ENCODE data around the gene GCFC2.
"Not testable (repeated sequence)": the region's sequence is repeated elsewhere in the genome, so short reads cannot be mapped to it uniquely, and the experiment has no call there.

Gene GCFC2

DNA sequence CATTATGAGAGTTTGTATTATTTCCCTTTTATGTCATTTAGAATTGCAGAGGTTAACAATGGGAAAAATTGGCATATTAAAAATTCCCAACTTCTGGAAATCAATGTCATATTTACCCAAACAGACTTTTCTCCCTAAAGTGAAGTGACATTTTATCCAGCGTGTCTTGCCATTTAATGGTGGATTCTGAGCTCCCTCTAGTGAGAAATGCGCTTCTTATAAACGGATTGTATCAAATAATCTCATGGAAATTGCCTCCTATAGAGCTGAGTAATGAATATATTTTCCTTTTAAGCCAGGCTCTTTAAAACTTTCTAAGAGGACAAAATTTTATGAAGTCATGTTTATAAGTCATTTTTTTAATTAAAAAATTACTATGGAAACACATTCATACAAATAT, 5.7 kb upstream of the GCFC2 start:
- H2BK5ac ChIP-seq (ENCODE audit: low read length): no peak overlapping the region
- H3K27me3 ChIP-seq (ENCODE audit: insufficient read depth, low read length, poor library complexity): no peaks in the 10 kb centered on the region
- no peak overlapping the region for H4K8ac ChIP-seq (ENCODE audit: low read depth, low read length)
- no peak overlapping the region for H2BK120ac ChIP-seq (ENCODE audit: low read depth, low read length)
- H3K9ac ChIP-seq (ENCODE audit: low read length): no peak overlapping the region
- no peak overlapping the region for H2AK5ac ChIP-seq (ENCODE audit: low read length)
- no peaks in the 10 kb centered on the region for H3K79me2 ChIP-seq (ENCODE audit: control insufficient read depth, insufficient read depth, low read length)
- H3K4me3 ChIP-seq (ENCODE audit: low read length): no peak overlapping the region
- no peak overlapping the region for H2BK15ac ChIP-seq (replicated peaks; ENCODE audit: low read depth)
- no peak overlapping the region for H3K23ac ChIP-seq (ENCODE audit: low read length)
- H3K27ac ChIP-seq (ENCODE audit: low read depth, low read length): no peak overlapping the region
- H3K36me3 ChIP-seq (ENCODE audit: control insufficient read depth, insufficient read depth, low read length): no peaks in the 10 kb centered on the region
- no peak overlapping the region for H3K4ac ChIP-seq (ENCODE audit: low read depth, low read length)
- DNase-seq: no peak
- H3K56ac ChIP-seq (ENCODE audit: low read length): no peak overlapping the region
- H3K4me1 ChIP-seq (ENCODE audit: control insufficient read depth, low read depth, low read length): no peaks in the 10 kb centered on the region
- H4K5ac ChIP-seq (ENCODE audit: low read length): no peak overlapping the region
- no CpG with 5 or more reads among the region's 3 CpGs for WGBS (ENCODE audit: extremely low coverage, insufficient coverage, low lambda C conversion rate)
- no peak overlapping the region for H3K4me2 ChIP-seq (ENCODE audit: low read length)
- no peaks in the 10 kb centered on the region for H3K79me1 ChIP-seq (ENCODE audit: low read length)
- H3K18ac ChIP-seq (ENCODE audit: low read length): no peak overlapping the region

DNA sequence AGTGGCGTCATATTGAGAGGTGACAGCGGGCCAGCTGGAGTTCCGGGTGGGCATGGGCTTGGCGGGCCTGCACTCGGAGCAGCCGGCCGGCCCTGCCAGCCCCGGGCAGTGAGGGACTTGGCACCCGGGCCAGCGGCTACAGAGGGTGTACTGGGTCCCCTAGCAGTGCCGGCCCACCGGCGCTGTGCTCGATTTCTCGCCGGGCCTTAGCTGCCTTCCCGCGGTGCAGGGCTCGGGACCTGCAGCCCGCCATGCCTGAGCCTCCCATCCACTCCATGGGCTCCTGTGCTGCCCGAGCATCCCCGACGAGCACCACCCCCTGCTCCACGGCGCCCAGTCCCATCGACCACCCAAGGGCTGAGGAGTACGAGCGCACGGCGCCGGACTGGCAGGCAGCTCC, 875 bp upstream of the GCFC2 start:
- DNase-seq; H2BK120ac ChIP-seq (ENCODE audit: low read depth, low read length); H2AK5ac ChIP-seq (ENCODE audit: low read length); H3K56ac ChIP-seq (ENCODE audit: low read length); H3K9ac ChIP-seq (ENCODE audit: low read length); H3K27ac ChIP-seq (ENCODE audit: low read depth, low read length); H2BK5ac ChIP-seq (ENCODE audit: low read length); H3K27me3 ChIP-seq (ENCODE audit: insufficient read depth, low read length, poor library complexity); H3K36me3 ChIP-seq (ENCODE audit: control insufficient read depth, insufficient read depth, low read length); H3K4me3 ChIP-seq (ENCODE audit: low read length); H3K18ac ChIP-seq (ENCODE audit: low read length); H3K23ac ChIP-seq (ENCODE audit: low read length); H3K4me2 ChIP-seq (ENCODE audit: low read length); H4K8ac ChIP-seq (ENCODE audit: low read depth, low read length); H4K5ac ChIP-seq (ENCODE audit: low read length); H3K79me2 ChIP-seq (ENCODE audit: control insufficient read depth, insufficient read depth, low read length); H3K79me1 ChIP-seq (ENCODE audit: low read length); H3K4me1 ChIP-seq (ENCODE audit: control insufficient read depth, low read depth, low read length); H3K4ac ChIP-seq (ENCODE audit: low read depth, low read length); H2BK15ac ChIP-seq (replicated peaks; ENCODE audit: low read depth): not testable (repeated sequence)
- WGBS (ENCODE audit: extremely low coverage, insufficient coverage, low lambda C conversion rate): no CpG with 5 or more reads among the region's 31 CpGs

GRCh38 chr2:75710220-75710576, 517 bp downstream of the GCFC2 start:
- H3K27ac ChIP-seq (ENCODE audit: low read depth, low read length): peak overlapping the region; percentile 81
- H4K8ac ChIP-seq (ENCODE audit: low read depth, low read length): no peak overlapping the region
- no peak overlapping the region for H2AK5ac ChIP-seq (ENCODE audit: low read length)
- H3K4me2 ChIP-seq (ENCODE audit: low read length): peak overlapping the region; percentile 40
- H3K27me3 ChIP-seq (ENCODE audit: insufficient read depth, low read length, poor library complexity): no peaks in the 10 kb centered on the region
- H3K56ac ChIP-seq (ENCODE audit: low read length): peak overlapping the region; percentile 90
- H3K4me3 ChIP-seq (ENCODE audit: low read length): peak overlapping the region; percentile 58
- H2BK5ac ChIP-seq (ENCODE audit: low read length): peak overlapping the region; percentile 54
- no peak overlapping the region for H2BK15ac ChIP-seq (replicated peaks; ENCODE audit: low read depth)
- H2BK120ac ChIP-seq (ENCODE audit: low read depth, low read length): no peak overlapping the region
- WGBS (ENCODE audit: extremely low coverage, insufficient coverage, low lambda C conversion rate): no CpG with 5 or more reads among the region's 12 CpGs
- H3K4ac ChIP-seq (ENCODE audit: low read depth, low read length): no peak overlapping the region
- no peaks in the 10 kb centered on the region for H3K79me2 ChIP-seq (ENCODE audit: control insufficient read depth, insufficient read depth, low read length)
- no peaks in the 10 kb centered on the region for H3K79me1 ChIP-seq (ENCODE audit: low read length)
- peak overlapping the region; percentile 85 for H3K9ac ChIP-seq (ENCODE audit: low read length)
- H3K23ac ChIP-seq (ENCODE audit: low read length): no peak overlapping the region
- H3K36me3 ChIP-seq (ENCODE audit: control insufficient read depth, insufficient read depth, low read length): no peaks in the 10 kb centered on the region
- peak overlapping the region; percentile 78 for H3K18ac ChIP-seq (ENCODE audit: low read length)
- H3K4me1 ChIP-seq (ENCODE audit: control insufficient read depth, low read depth, low read length): peaks cover 3% of the 10 kb centered on the region
- H4K5ac ChIP-seq (ENCODE audit: low read length): no peak overlapping the region
- no peak for DNase-seq

DNA sequence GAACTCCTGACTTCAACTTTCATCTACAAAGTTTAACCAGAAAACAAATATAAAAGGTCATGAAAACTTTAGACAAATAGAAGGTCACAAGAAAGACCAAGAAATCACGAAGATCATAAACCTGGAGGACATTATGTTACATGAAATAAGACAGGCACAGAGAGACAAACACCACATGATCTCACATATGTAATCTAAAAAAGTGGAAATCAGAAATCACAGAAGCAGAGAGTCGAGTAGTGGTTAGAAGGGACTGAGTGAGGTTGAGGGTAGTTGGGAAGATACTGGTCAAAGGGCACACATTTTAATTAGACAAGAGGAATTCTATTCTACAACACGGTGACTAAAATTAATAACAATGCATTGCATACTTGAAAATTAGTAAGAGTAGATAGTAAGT, 1.4 kb downstream of the GCFC2 start:
- no peak overlapping the region for H3K27ac ChIP-seq (ENCODE audit: low read depth, low read length)
- H3K79me1 ChIP-seq (ENCODE audit: low read length): no peaks in the 10 kb centered on the region
- H2BK120ac ChIP-seq (ENCODE audit: low read depth, low read length): no peak overlapping the region
- no peak overlapping the region for H4K8ac ChIP-seq (ENCODE audit: low read depth, low read length)
- H3K56ac ChIP-seq (ENCODE audit: low read length): no peak overlapping the region
- no peaks in the 10 kb centered on the region for H3K27me3 ChIP-seq (ENCODE audit: insufficient read depth, low read length, poor library complexity)
- H3K9ac ChIP-seq (ENCODE audit: low read length): no peak overlapping the region
- H3K4ac ChIP-seq (ENCODE audit: low read depth, low read length): no peak overlapping the region
- H3K79me2 ChIP-seq (ENCODE audit: control insufficient read depth, insufficient read depth, low read length): no peaks in the 10 kb centered on the region
- no peak overlapping the region for H2AK5ac ChIP-seq (ENCODE audit: low read length)
- H3K18ac ChIP-seq (ENCODE audit: low read length): no peak overlapping the region
- no peak overlapping the region for H4K5ac ChIP-seq (ENCODE audit: low read length)
- H3K4me3 ChIP-seq (ENCODE audit: low read length): no peak overlapping the region
- H3K36me3 ChIP-seq (ENCODE audit: control insufficient read depth, insufficient read depth, low read length): no peaks in the 10 kb centered on the region
- H3K23ac ChIP-seq (ENCODE audit: low read length): no peak overlapping the region
- H3K4me2 ChIP-seq (ENCODE audit: low read length): no peak overlapping the region
- no peak overlapping the region for H2BK15ac ChIP-seq (replicated peaks; ENCODE audit: low read depth)
- H3K4me1 ChIP-seq (ENCODE audit: control insufficient read depth, low read depth, low read length): peaks cover 3% of the 10 kb centered on the region
- no CpG with 5 or more reads among the region's 3 CpGs for WGBS (ENCODE audit: extremely low coverage, insufficient coverage, low lambda C conversion rate)
- no peak for DNase-seq
- H2BK5ac ChIP-seq (ENCODE audit: low read length): no peak overlapping the region

- Histone ChIP-seq H3K18ac (ENCODE audit: low read length) (no peak overlapping the region), H3K56ac (ENCODE audit: low read length) (no peak overlapping the region), H3K27me3 (ENCODE audit: insufficient read depth, low read length, poor library complexity) (no peaks in the 10 kb centered on the region)
Observed at GRCh38 chr2:75707901-75708300, 2.8 kb downstream of the GCFC2 start.

GRCh38 chr2:75705921-75706320, 4.8 kb downstream of the GCFC2 start:
- H3K79me2 ChIP-seq (ENCODE audit: control insufficient read depth, insufficient read depth, low read length): no peaks in the 10 kb centered on the region
- no peak overlapping the region for H3K56ac ChIP-seq (ENCODE audit: low read length)
- no CpG with 5 or more reads among the region's 1 CpG for WGBS (ENCODE audit: extremely low coverage, insufficient coverage, low lambda C conversion rate)
- no peak overlapping the region for H2BK5ac ChIP-seq (ENCODE audit: low read length)
- no peak overlapping the region for H4K8ac ChIP-seq (ENCODE audit: low read depth, low read length)
- H3K4me2 ChIP-seq (ENCODE audit: low read length): no peak overlapping the region
- H3K4me1 ChIP-seq (ENCODE audit: control insufficient read depth, low read depth, low read length): peaks cover under 1% of the 10 kb centered on the region
- DNase-seq: no peak
- no peak overlapping the region for H2BK15ac ChIP-seq (replicated peaks; ENCODE audit: low read depth)
- H3K79me1 ChIP-seq (ENCODE audit: low read length): no peaks in the 10 kb centered on the region
- no peak overlapping the region for H2AK5ac ChIP-seq (ENCODE audit: low read length)
- no peak overlapping the region for H3K9ac ChIP-seq (ENCODE audit: low read length)
- no peak overlapping the region for H2BK120ac ChIP-seq (ENCODE audit: low read depth, low read length)
- no peak overlapping the region for H3K27ac ChIP-seq (ENCODE audit: low read depth, low read length)
- H3K27me3 ChIP-seq (ENCODE audit: insufficient read depth, low read length, poor library complexity): no peaks in the 10 kb centered on the region
- no peak overlapping the region for H3K23ac ChIP-seq (ENCODE audit: low read length)
- H4K5ac ChIP-seq (ENCODE audit: low read length): no peak overlapping the region
- no peaks in the 10 kb centered on the region for H3K36me3 ChIP-seq (ENCODE audit: control insufficient read depth, insufficient read depth, low read length)
- no peak overlapping the region for H3K4me3 ChIP-seq (ENCODE audit: low read length)
- H3K18ac ChIP-seq (ENCODE audit: low read length): no peak overlapping the region
- H3K4ac ChIP-seq (ENCODE audit: low read depth, low read length): no peak overlapping the region

More at GRCh38 chr2:75707901-75708300, 2.8 kb downstream of the GCFC2 start:
- no peak overlapping the region for H3K9ac ChIP-seq (ENCODE audit: low read length)
- H3K4ac ChIP-seq (ENCODE audit: low read depth, low read length): no peak overlapping the region
- DNase-seq: no peak
- H3K27ac ChIP-seq (ENCODE audit: low read depth, low read length): no peak overlapping the region
- no peak overlapping the region for H3K4me3 ChIP-seq (ENCODE audit: low read length)
- H3K36me3 ChIP-seq (ENCODE audit: control insufficient read depth, insufficient read depth, low read length): no peaks in the 10 kb centered on the region
- H4K8ac ChIP-seq (ENCODE audit: low read depth, low read length): no peak overlapping the region
- H2AK5ac ChIP-seq (ENCODE audit: low read length): no peak overlapping the region
- no peak overlapping the region for H2BK120ac ChIP-seq (ENCODE audit: low read depth, low read length)
- no peak overlapping the region for H3K23ac ChIP-seq (ENCODE audit: low read length)
- no peaks in the 10 kb centered on the region for H3K79me2 ChIP-seq (ENCODE audit: control insufficient read depth, insufficient read depth, low read length)
- H3K4me2 ChIP-seq (ENCODE audit: low read length): no peak overlapping the region
- H4K5ac ChIP-seq (ENCODE audit: low read length): no peak overlapping the region
- H3K4me1 ChIP-seq (ENCODE audit: control insufficient read depth, low read depth, low read length): peaks cover 3% of the 10 kb centered on the region
- WGBS (ENCODE audit: extremely low coverage, insufficient coverage, low lambda C conversion rate): no CpG with 5 or more reads among the region's 3 CpGs
- H3K79me1 ChIP-seq (ENCODE audit: low read length): no peaks in the 10 kb centered on the region
- no peak overlapping the region for H2BK5ac ChIP-seq (ENCODE audit: low read length)
- H2BK15ac ChIP-seq (replicated peaks; ENCODE audit: low read depth): no peak overlapping the region

Measured in mesendoderm (in vitro differentiated cells).